GM18858 (cell line): ENCODE results near the gene ZCWPW1.

ENCODE experiments used
- ATAC-seq: cut with Tn5 transposase; IDR thresholded peaks from one replicate; pipeline ENCODE4 v1.9.1; 2021; ENCODE audit not compliant: unreplicated experiment

The ZCWPW1 gene

GRCh38 chr7:100433276-100433591 is 4.7 kb upstream of the ZCWPW1 start:
- ATAC-seq: no peak

GRCh38 chr7:100432621-100433275 is 4.2 kb upstream of the ZCWPW1 start:
- ATAC-seq: no peak

GRCh38 chr7:100432053-100432452 is 3.5 kb upstream of the ZCWPW1 start:
- no peak for ATAC-seq

GRCh38 chr7:100431286-100431735 is 2.8 kb upstream of the ZCWPW1 start:
- no peak for ATAC-seq

GRCh38 chr7:100430493-100431285 is 2.2 kb upstream of the ZCWPW1 start:
- no peak for ATAC-seq

- ATAC-seq: peak; percentile 25
Observed at GRCh38 chr7:100429637-100430492, 1.4 kb upstream of the ZCWPW1 start, which contains the start of gene MEPCE. Gene MEPCE (plus strand): TSS chr7:100429831. CDS start chr7:100430019, 188 bp downstream.

GRCh38 chr7:100428967-100429636 is 599 bp upstream of the ZCWPW1 start:
- peak; percentile 36 for ATAC-seq

- no peak for ATAC-seq
Observed at GRCh38 chr7:100427762-100428198, 723 bp downstream of the ZCWPW1 start.

- ATAC-seq: no peak
Observed at GRCh38 chr7:100426516-100426915, 2.0 kb downstream of the ZCWPW1 start.

- no peak for ATAC-seq
Observed at GRCh38 chr7:100425347-100425746, 3.2 kb downstream of the ZCWPW1 start.

GRCh38 chr7:100423315-100423714 is 5.2 kb downstream of the ZCWPW1 start:
- ATAC-seq: no peak

- no peak for ATAC-seq
Observed at GRCh38 chr7:100419660-100420226, 8.8 kb downstream of the ZCWPW1 start.

GRCh38 chr7:100418930-100419659 is 9.4 kb downstream of the ZCWPW1 start:
- no peak for ATAC-seq

- no peak for ATAC-seq
Observed at GRCh38 chr7:100415448-100415847, 13.1 kb downstream of the ZCWPW1 start.

- ATAC-seq: no peak
Observed at GRCh38 chr7:100413889-100414288, 14.6 kb downstream of the ZCWPW1 start.

GRCh38 chr7:100413346-100413745 is 15.2 kb downstream of the ZCWPW1 start:
- ATAC-seq: no peak

- ATAC-seq: no peak
Observed at GRCh38 chr7:100411101-100411500, 17.4 kb downstream of the ZCWPW1 start.

GRCh38 chr7:100407285-100408180 is 21.0 kb downstream of the ZCWPW1 start:
- no peak for ATAC-seq

- ATAC-seq: no peak
Observed at GRCh38 chr7:100406767-100407166, 21.7 kb downstream of the ZCWPW1 start.
